GM21786 (cell line): ENCODE results near the gene SH2D1A.
"Not testable (repeated sequence)": the region's sequence is repeated elsewhere in the genome, so short reads cannot be mapped to it uniquely, and the experiment has no call there.

Experiments used
- ATAC-seq: cut with Tn5 transposase; IDR thresholded peaks from one replicate; pipeline ENCODE4 v1.9.1; 2021; ENCODE audit not compliant: unreplicated experiment

SH2D1A gene

DNA sequence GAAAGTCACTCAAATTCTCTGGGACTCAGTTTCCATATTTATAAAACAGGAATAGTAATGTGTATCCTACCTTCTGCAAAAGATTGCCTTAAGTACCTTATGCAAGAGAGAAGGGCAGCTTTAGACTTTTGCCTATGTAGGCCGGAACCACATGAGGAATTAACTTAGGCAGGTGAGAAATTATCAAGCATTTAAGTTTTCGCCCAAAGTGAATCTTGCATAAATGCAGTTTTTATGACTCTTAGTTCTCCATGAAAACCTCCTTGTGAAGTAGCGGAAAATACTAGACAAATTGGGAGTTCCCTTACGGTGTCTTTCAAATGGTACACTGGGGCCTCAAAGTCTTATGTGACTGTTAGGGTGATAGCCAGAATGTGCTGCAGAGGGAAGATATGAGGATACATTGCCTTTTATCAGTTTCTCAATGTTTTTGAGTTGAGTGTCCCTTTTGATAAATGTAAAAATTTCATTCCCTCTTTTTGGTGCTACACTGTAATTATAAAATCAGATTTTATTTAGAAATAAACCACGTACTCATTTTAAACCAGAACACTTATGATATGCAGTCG, 2.6 kb downstream of the SH2D1A start:
- no peak for ATAC-seq

DNA sequence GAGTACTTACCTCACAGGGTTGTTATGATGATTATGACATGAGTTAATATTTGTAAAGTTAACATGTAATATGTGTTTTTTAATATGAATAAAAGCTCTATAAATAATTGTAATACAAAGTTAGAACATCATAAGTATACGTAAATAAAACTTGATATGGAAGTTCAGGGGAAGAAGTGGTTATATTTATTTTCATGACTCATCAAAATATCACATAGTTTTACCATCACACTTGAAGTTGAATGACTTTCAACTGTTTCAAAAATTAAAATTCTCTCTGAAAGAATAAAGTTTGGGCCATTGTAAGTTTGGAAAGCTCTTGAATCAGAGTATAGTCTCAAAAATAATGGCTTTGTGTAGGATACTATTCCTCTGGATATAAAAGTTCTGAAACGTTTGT, 8.3 kb downstream of the SH2D1A start:
- no peak for ATAC-seq

DNA sequence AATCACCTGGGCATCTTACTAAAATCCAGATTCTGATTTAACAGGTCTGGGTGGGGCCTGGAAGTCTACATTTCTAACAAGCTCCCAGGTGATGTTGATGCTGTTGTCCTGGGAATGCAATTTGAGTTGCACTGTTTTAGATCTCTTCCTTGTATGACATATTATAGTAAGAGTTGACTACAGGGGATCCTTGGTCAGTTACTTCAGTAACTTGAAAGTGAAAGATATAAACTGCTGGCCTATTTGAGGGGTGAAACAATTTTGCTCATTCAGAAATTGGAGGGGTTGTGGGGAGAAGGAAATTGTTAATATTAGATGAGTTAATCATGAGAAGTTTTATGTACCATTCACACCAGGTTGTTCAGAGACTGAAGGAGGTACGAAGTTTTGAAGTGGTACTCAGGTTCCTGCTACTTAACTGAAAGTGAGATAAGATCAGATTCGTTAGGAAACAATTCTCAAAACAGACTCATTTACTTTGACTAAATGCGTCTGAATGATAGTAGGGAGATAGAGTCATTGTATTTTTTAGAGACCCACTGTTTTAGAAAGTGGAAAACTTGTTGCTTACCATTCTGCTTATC, 12.5 kb downstream of the SH2D1A start:
- peak; percentile 47 for ATAC-seq

DNA sequence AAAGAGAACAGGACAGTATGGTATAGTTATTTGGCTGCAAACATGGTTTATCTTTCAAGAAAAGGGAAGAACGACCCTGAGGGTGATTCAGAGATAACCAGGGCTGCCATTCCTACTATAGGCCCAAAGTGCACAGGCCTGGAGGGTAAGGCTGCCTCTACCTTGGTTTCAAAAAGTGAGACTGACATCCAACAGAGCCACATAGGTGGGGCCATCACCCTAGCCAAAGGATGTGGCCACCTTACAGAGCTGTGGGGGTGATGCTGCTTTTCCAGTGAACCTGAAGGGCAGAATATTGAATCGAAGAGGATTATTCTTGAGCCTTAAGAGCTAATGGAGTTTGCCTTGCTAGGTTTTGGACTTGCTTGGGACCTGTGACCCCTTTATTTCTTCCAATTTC, 15.7 kb downstream of the SH2D1A start:
- ATAC-seq, result no peak

DNA sequence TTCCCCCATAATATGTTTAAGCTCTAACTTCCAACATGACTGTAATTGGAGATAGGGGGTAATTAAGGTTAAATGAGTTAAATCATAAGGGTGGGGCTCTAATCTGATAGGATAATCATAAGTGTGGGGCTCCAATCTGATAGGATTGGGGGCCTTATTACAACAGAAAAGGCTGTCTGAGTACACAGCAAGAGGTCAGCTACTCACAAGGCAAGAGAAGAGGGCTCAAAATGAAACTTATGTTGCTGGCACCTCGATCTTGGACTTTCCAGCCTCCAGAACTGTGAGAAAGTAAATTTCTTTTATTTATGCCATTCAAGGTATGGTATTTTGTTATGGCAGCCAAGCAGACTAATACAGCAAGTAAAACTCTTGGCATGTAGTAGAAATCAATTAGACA, 16.4 kb downstream of the SH2D1A start:
- no peak for ATAC-seq

DNA sequence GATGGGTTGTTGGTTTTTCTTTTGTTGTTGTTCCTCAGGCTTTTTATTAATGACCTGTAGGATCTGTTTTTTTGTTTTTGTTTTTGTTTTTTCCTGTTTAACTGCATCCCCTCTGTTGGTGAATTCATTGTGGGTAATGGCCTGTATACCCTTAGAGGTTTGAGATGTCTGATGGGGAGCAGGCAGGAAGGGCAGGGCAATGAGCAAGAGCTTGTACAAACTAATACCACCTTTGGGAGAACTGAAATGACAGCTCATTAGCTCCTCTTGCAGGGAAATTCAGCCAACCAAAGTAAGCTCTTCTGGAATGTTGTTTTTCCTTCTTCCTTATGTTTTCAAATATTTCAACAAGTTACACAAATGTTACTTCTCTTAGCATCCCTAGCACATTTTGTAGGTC, 23.4 kb downstream of the SH2D1A start:
- no peak for ATAC-seq

DNA sequence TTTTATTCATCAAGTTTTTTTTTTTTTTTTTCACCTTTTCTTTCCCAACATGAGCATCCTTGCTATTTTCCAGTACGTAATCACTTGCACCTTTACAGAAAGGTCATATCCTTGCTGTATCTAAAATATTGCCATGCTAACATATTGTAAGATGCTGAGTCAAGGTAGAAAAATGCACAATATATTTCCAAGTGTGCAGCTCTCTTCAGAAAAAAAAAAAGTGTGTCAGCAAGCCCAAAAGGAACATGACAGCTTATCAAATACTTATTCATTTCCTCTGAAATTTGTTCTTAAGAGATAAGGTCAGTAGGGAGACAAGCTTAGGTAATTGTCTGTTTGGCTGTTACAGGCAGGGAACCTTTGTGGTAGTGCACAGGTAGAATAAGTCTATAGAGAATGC, 27.0 kb downstream of the SH2D1A start:
- no peak for ATAC-seq

DNA sequence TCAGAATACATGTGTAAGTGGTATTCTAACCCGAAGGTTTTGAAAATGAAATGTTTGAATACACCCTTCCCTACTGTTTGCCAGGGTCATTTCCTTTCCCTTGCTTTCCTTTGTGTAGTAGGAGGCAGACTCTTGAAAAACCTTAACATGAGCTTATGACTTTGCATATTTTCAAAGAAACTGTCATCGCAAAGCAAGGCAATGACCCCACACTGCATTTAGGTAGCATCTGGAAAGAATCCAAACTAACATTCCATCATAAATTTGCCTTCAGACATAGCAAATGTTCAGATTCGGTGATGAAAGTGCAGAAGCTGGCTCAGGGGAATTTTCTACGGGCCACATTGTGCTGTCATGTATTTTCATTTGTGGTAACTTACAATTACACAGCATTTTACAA, 32.3 kb downstream of the SH2D1A start:
- ATAC-seq, result no peak

DNA sequence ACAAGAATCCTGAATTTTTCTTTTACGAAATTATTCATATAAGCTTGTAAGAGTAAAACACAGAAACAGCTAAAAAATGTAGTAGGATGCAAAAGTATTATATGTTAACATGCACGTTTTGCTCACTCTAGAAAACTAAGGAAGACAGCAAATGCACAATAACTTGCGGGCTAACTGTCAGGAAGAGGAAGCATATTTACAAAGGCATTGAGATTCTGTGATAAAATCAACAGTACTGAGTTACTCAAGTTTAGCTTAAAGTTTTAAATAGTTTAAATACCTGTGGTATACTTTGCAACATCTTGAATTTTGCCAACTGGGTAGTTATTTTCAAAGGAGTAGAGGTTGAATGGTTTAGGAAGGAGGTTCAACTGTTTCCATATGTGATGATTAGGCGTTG, 37.0 kb downstream of the SH2D1A start:
- ATAC-seq, result no peak

DNA sequence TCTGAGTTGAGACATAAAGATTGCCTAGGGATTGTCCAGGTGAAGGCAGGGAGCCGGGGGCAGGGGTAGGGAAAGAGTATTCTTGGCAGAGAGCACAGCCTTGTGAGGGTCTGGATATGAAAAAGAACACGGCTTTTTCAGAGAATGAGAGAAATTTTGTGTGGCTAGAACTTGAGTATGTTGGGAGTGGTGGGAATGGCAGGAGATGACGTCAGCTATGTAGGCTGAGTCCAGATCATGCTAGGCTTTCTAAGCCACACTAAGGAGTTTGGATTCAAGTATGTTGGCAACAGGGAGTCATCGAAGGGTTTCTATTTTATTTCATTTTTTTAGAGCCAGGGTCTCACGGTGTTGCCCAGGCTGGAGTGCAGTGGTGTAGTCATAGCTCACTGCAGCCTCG, 40.0 kb downstream of the SH2D1A start:
- no peak for ATAC-seq

DNA sequence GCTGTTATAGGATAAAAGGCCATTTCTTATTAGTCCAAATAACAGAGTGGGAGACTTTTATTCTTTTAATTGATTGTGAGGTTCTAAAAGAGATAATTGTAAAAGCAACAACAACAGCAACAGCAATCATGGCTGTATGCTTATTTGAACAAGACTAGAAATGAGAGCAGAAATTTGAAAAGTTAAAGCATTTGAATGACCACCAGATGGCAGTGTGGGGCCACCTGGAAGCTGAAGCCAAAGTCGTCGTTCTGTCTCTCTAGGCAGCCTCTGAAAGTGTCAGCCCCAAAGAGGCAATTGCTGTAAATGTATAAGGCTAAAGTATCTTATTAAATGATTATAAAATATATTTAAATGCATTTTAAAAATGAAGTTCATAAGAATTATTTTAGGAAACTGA, 42.2 kb downstream of the SH2D1A start:
- ATAC-seq, result peak; percentile 81

DNA sequence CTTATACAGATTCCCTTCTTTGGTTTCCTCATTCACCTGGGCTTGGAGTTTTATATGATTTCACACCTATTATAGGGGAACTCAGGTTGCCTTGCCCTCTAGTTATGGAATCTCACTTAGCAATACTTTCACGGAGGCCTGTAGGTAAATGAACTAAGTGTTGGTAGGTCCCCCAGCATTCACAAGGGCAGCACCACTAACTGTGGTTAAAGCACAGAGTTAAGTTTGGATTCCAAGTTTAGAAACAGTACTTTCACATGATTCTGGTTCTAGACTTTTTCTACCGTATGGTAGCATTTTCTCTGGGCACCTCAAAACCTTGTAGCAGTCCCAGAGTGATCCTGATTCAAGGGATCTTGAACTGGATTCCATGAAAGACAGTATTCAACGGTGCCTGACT, 46.4 kb downstream of the SH2D1A start:
- no peak for ATAC-seq

DNA sequence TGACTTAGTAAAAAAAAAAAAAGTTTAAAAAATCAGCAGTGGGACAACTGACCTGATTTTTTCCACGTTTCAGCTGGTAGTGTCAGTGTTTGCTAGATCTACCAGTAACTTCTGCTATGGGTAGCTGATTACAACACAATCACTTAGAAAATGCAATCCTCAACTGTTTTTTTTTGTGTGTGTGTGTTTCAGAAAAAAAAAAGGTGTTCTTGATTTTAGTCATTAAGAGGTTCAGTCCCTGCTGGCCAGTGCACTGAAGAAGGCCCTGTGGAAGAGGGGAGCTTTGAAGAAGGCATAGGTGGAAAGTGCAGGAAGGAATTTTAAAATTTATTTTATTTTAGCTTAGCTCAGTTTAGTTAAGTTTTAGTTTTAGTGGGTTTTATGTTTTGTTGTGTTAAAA, 46.9 kb downstream of the SH2D1A start:
- no peak for ATAC-seq

DNA sequence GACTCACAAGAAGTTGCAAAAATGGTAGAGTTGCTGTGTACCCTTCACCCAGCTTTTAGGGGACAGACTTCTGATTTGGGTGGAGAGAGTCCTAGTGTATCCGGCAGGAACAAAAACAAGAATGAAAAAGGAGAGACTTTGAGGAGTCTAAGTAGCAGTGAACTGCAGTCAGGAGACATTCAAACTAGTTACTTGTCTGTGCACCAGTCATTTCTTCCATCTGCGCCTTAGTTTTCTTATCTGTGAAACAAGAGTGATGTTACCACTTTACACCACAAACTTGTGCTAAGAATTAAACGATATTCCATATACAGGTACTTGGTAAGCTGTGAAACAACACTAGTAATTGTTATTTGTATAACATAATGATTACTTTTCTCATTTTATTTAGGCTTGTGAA, 47.3 kb downstream of the SH2D1A start:
- ATAC-seq, result no peak

DNA sequence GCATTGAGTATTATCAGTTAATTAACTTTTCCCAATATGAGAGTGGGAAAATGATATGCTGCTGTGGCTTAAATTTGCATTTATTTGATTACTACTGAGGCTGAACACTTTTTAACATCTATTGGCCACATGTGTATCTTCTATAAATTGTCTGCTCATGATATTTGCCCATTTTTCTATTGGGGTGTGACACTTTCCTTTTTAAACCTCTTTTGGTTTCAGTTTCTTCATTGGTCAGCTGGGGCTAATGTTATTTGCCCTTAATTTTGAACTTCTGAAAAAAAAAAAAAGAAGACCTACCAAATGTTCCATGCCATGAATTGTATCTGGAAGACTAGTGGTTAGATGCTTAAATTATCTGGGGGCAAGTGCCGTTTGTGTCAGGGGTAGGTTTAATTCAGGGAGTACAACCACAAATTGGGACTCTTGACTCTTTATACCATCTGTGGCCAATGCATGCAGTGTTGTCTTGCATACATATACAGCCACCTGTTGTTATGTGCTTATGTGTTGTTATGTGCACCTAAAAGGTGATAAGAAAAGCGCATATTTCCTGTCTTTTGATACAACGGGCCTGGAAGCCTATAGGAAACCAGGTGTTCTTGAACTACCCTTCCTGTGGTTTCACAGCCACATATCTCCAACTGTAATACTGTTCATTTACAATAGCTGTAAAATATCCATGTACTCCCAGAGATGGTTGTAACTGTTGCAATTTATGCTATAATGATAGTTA, 49.0 kb downstream of the SH2D1A start:
- ATAC-seq, result peak; percentile 74

DNA sequence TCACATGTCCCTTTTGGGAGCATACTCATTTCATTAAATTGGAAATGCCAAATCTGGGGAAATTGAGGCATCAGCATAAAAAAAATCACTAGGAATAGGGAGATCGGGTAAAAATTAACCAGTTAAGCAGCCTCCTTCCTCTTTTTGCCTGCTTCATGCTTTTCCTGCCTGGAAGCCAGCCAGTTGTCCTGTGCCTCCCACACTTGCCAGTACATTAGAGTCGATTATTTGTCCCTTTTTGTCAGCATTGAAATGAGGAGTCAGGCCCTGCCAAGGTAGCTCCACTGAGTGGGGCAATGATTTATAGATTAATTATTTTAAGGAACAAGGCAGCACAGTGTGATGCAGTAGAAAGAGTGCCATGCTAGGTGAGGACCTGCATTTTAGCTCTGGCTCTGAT, 55.3 kb downstream of the SH2D1A start:
- no peak for ATAC-seq

DNA sequence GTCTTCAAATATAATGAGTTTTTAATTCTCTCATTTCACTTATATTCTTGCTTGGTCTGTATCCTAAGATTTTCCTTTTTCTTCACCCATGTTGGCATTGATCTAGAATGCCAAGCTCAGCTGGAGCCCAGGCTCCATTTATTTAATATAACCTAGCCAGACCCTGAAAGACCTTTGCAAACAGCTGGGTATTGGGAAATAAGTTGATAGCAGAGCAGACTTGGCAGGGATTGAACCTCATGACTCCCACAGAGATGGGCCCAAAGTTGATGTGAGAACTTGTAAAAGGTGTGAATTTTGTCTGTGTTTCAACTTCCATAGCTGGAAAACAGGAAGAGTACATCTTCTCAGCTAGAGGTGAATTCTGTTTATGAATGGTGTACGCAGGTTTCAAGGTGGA, 59.5 kb downstream of the SH2D1A start:
- ATAC-seq, result no peak

DNA sequence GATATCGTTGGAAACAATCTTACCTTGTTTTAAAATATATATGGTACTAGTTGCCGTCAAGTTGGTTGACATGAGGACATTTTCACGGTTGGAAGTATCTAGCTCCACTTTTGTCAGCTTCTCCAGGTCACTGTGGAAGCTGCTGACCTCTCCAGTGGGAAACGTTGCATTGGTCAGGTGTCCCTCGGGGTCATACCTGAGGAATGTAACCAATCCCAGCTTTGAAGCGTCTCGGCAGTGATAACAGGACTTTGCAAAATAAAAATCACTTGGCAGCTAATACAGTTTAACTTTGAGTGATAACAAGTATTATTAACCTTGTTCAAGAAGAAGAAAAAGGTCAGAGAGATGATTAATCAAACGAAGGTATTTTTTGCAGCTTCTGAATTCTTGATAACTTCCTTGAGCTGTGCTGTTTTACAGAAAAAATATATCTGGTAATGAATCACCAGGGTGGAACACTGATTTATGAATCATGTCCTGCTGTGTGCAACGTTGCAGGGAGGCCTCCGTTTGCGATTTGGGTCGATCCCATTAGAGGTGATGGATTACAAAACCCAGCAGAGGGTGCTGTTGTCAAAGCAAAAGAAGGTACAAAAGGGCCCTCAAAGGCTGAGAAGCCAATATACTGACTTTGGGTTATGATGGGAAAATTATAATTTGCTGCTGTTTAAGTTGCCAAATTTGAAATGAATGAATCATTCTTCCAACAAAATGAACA, 60.1 kb downstream of the SH2D1A start:
- peak; percentile 95 for ATAC-seq

DNA sequence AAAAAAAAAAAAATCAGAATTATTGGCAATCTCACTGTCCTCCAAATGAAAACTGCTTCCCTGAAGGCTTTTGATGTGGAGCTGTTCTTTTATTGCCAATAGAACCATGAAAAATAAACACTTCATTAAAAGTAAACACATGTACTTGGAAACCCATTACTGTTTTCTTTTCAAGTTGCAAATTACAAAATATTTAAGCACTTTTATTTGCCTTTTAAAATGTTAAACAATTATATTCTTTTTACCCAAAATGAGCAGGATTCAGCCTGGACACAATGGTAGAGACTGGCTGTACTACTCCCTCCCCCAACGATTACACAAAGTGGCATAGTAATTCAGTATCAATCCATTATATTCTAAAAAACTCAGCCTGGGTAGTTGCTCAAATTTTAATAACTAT, 60.9 kb downstream of the SH2D1A start:
- no peak for ATAC-seq

DNA sequence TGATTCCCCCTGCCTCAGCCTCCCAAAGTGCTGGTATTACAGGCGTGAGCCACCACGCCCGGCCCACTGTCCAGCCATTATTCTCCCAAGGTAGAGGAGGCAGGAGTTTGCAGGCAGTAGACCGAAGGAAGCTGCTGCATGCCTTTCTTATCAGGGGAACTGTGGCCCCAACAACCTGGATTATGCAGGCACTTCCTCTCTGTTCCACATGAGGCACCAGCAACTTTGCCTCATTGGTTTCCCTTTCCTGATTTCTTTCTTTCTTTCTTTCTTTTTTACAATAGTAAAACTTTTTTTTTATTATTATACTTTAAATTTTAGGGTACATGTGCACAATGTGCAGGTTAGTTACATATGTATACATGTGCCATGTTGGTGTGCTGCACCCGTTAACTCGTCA, 62.0 kb downstream of the SH2D1A start:
- not testable (repeated sequence) for ATAC-seq

DNA sequence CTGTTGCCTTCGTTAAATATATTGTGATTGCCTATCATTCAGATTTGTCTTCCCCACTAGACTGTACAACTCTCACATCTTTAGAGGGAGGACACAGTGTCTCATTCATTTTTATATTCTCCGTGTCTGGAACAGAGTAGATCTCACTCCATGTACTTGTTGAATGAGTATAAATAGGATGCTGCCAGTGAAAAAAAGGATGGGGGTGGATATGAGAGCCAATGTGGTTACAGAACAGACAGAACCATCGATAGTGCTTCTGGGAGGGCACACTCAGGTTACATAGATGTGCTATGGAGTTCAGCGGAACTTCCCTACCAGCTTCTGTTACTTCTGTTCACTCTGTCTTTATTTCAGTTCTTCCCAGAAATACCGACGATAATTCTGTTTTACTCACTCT, 66.9 kb downstream of the SH2D1A start:
- no peak for ATAC-seq

DNA sequence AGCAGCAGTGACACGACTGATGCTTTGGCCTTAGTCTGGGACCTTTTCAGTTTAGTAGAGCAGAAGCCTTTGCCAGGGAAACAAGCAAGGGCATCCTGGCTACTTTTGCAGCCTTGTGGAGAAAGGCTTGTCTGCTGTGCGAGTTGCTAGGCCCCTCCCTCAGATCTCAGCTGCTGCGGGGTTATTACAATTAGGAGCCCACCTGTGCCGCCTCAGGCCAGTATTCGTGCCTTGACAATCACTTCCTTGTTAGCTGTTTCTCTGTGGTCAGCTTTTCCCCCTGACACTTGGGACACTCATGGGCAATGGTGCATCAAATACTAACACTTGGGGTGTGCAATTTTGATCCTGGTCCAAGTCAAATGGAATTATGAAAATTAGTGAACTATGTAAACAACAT, 67.9 kb downstream of the SH2D1A start:
- ATAC-seq, result no peak
